B cell (primary cell): ENCODE results near the gene ASPSCR1. TPM values are rescaled to one million over a fixed set of nuclear protein-coding genes. Genes with fewer than 3 reads are reported as not detected.

Source experiments
- ATAC-seq: fragments of 200-7000 bp; cut with Tn5 transposase; one replicate; pipeline ENCODE4 v1.10.0; 2021; ENCODE audit warnings: low read depth, mild to moderate bottlenecking, moderate number of reproducible peaks, moderate library complexity
- CTCF ChIA-PET: fragments of 350-600 bp; sonication (Branson Sonifier 250); formaldehyde crosslinking; loops from one replicate; lab custom pipeline; 2021; ENCODE audit warnings: antibody characterized with exemption, inconsistent platforms; lab: Charles Lee
- POLR2A ChIA-PET: fragments of 350-600 bp; sonication (Branson Sonifier 250); formaldehyde crosslinking; loops from one replicate; lab custom pipeline; 2021; ENCODE audit warnings: antibody characterized with exemption; lab: Charles Lee
- DNase-seq: peaks from one replicate; pipeline ENCODE4 v3.0.0; 2013
- H2AFZ ChIP-seq: 2 replicates; pipeline ENCODE4 v1.6.1; 2012; ENCODE audit warnings: mild to moderate bottlenecking, low read depth, low read length; ENCODE audit not compliant: insufficient read depth, poor library complexity, severe bottlenecking
- H3K27ac ChIP-seq, 2 donors: 1 replicate in 1 of 2; 2 replicates in 1 of 2; pipeline ENCODE4 v1.5.1; 2012 to 2013; ENCODE audit warnings: low read length in 2 of 2, mild to moderate bottlenecking in 2 of 2, moderate library complexity in 1 of 2
- H3K27me3 ChIP-seq, 4 experiments: fragments of 200-600 bp in 1 of 4; sonication (generic) in 1 of 4; replicated peaks in 1 of 4; 1 replicate in 2 of 4; 2 replicates in 2 of 4; pipeline versions ENCODE4 v1.6.1 to v1.7.0; 2013 to 2016; ENCODE audit warnings: low read length in 3 of 4, mild to moderate bottlenecking in 2 of 4, mixed read lengths in 1 of 4, moderate library complexity in 1 of 4; ENCODE audit not compliant: insufficient read depth in 4 of 4, control insufficient read depth in 3 of 4; ENCODE audit errors: control extremely low read depth in 1 of 4
- H3K36me3 ChIP-seq, 2 experiments: replicated peaks in 1 of 2; 1 replicate in 1 of 2; 2 replicates in 1 of 2; pipeline versions ENCODE4 v1.6.1 to v1.7.1; 2013; ENCODE audit warnings: low read length in 1 of 2; ENCODE audit not compliant: insufficient read depth in 2 of 2, control insufficient read depth in 1 of 2; ENCODE audit errors: control extremely low read depth in 1 of 2, extremely low read depth in 1 of 2
- H3K4me1 ChIP-seq, 2 donors: fragments of 200-600 bp in 1 of 2; sonication (generic) in 1 of 2; 1 replicate in 1 of 2; 2 replicates in 1 of 2; pipeline versions ENCODE4 v1.5.1 to v1.6.1; 2013 to 2017; ENCODE audit warnings: low read length in 2 of 2; ENCODE audit not compliant: control insufficient read depth in 2 of 2, insufficient read depth in 2 of 2
- H3K4me2 ChIP-seq: replicated peaks from 2 replicates; pipeline ENCODE3; 2012; ENCODE audit warnings: mild to moderate bottlenecking, low read depth, low read length; ENCODE audit not compliant: poor library complexity, severe bottlenecking
- H3K4me3 ChIP-seq, 5 experiments: fragments of 200-600 bp in 1 of 5; sonication (generic) in 1 of 5; 1 replicate in 3 of 5; 2 replicates in 2 of 5; pipeline versions ENCODE4 v1.5.1 to v1.7.0; 2011 to 2016; ENCODE audit warnings: low read length in 4 of 5, mild to moderate bottlenecking in 4 of 5, low read depth in 2 of 5, control low read depth in 1 of 5, moderate library complexity in 1 of 5; ENCODE audit not compliant: insufficient read depth in 1 of 5; ENCODE audit errors: control extremely low read depth in 1 of 5, extremely low read depth in 1 of 5
- H3K79me2 ChIP-seq: fragments of 200-600 bp; sonication (generic); one replicate; pipeline ENCODE4 v1.6.0; 2016; ENCODE audit warnings: low read length; ENCODE audit not compliant: control insufficient read depth, insufficient read depth
- H3K9ac ChIP-seq: fragments of 200-600 bp; sonication (generic); 2 replicates; pipeline ENCODE4 v1.6.1; 2017; ENCODE audit warnings: mild to moderate bottlenecking, low read length, moderate library complexity
- H3K9me3 ChIP-seq, 3 donors: one replicate each; pipeline versions ENCODE4 v1.6.1 to v1.7.1; 2013; ENCODE audit warnings: low read length in 2 of 3; ENCODE audit not compliant: control insufficient read depth in 2 of 3, insufficient read depth in 1 of 3; ENCODE audit errors: control extremely low read depth in 1 of 3
- H4K20me1 ChIP-seq: 2 replicates; pipeline ENCODE4 v1.6.0; 2012; ENCODE audit warnings: mild to moderate bottlenecking, low read length; ENCODE audit not compliant: insufficient read depth, control insufficient read depth, poor library complexity, severe bottlenecking
- H3K27ac Mint-ChIP-seq: one replicate; pipeline ENCODE4 v1.8.0; 2021; ENCODE audit warnings: mixed read lengths
- H3K27me3 Mint-ChIP-seq: one replicate; pipeline ENCODE4 v1.8.0; 2021; ENCODE audit warnings: mixed read lengths
- H3K4me1 Mint-ChIP-seq: one replicate; pipeline ENCODE4 v1.8.0; 2021; ENCODE audit warnings: mixed read lengths
- H3K4me3 Mint-ChIP-seq: one replicate; pipeline ENCODE4 v1.8.0; 2021; ENCODE audit warnings: mixed read lengths
- H3K9me3 Mint-ChIP-seq: one replicate; pipeline ENCODE4 v1.8.0; 2022; ENCODE audit warnings: mixed read lengths; ENCODE audit not compliant: insufficient read depth
- CTCF ChIP-seq: fragments of 200-600 bp; IDR thresholded peaks from one replicate; pipeline ENCODE4 v1.8.0; 2022; ENCODE audit warnings: antibody characterized with exemption, mild to moderate bottlenecking
- EZH2 ChIP-seq: IDR thresholded peaks from 2 replicates; pipeline ENCODE4 v1.6.1; 2012; ENCODE audit warnings: borderline replicate concordance, low read depth, mild to moderate bottlenecking, moderate library complexity, low read length; ENCODE audit not compliant: insufficient read depth, poor library complexity, severe bottlenecking
- WGBS: methylation state at CpG from one replicate; pipeline ENCODE4 v1.1.5; 2013; ENCODE audit warnings: missing lambda C conversion rate; ENCODE audit not compliant: insufficient coverage; 5-methylcytosine and 5-hydroxymethylcytosine counted together
- intact Hi-C: fragments of 100-400 bp; cut with micrococcal nuclease; formaldehyde crosslinking; loops from one replicate; pipeline ENCODE4 v1.10.0; 2022
- polyA plus RNA-seq: library from polyadenylated mRNA; depleted of rRNA; stranded (reverse); fragments of >200 nt; gene quantifications from 2 replicates; pipeline ENCODE4 v1.2.3, GENCODE V29; 2012
- total RNA-seq, 2 donors: library from RNA; stranded (reverse); fragments of 120-200 nt in 1 of 2; gene quantifications; 1 replicate in 1 of 2; 2 replicates in 1 of 2; pipeline versions ENCODE4 v1.2.3 to v1.2.4, GENCODE V29; 2013 to 2022

Gene ASPSCR1
- total and polyA plus RNA-seq, 2 donors (not counting 1 experiment from before 2014, with no cell fraction given) = 34.0 to 46.7 TPM

- ChIA-PET CTCF (interaction anchor here (0.5 to 3.5 kb wide), 8 partner anchors 8 to 148 kb away, joined by 3 to 16 read pairs (median 3); no protein-coding TSS in a partner anchor), POLR2A (interaction anchor here (0.6 to 1.5 kb wide), 5 partner anchors 8 to 56 kb away, joined by 3 to 8 read pairs (median 3); partner anchors contain the start of gene SIRT7)
- 1% methylated on average over 94 of the region's 98 CpGs for WGBS
- Histone ChIP-seq H3K4me2 (peak within 1 kb of the TSS; percentile 91), H2AFZ (peak within 1 kb of the TSS; percentile 87), H3K9ac (peak within 1 kb of the TSS; percentile 66), H3K79me2 (peaks cover 38% of the 10 kb centered on the region), H3K36me3 (no peaks in the 10 kb centered on the region), H3K27ac (peak within 1 kb of the TSS; percentile 26 to 85), H4K20me1 (peaks cover 35% of the 10 kb centered on the region), H3K4me3 (peak within 1 kb of the TSS; percentile 40 to 78 (median 65)), H3K9me3 (no peaks in the 10 kb centered on the region), H3K4me1 (peaks cover 26 to 35% of the 10 kb centered on the region in 2 donors), H3K27me3 (peaks cover 0 to 23% (median 9%) of the 10 kb centered on the region in 4 experiments)
- TF ChIP-seq EZH2 (no peak), CTCF (peak; percentile 52)
- Mint-ChIP-seq H3K9me3 (no peaks in the 10 kb centered on the region), H3K4me1 (peaks cover 22% of the 10 kb centered on the region), H3K27ac (peak within 1 kb of the TSS; percentile 86), H3K4me3 (peak within 1 kb of the TSS; percentile 87), H3K27me3 (peaks cover 10% of the 10 kb centered on the region)
- intact Hi-C loops = loop anchor here (1.0 to 5.0 kb wide), 6 partner anchors 9 to 96 kb away; partner anchors contain the start of genes ALYREF, ANAPC11, ARHGDIA and ASPSCR1
- peak; percentile 97 for DNase-seq
- peak; percentile 71 for ATAC-seq
Measured at GRCh38 chr17:81927653-81928543, 49.5 kb upstream of the ASPSCR1 start, which contains the start of gene MAFG. MAFG (minus strand) TSS chr17:81927735; CDS start chr17:81923185, 4,550 bp downstream.
